NCI-H2196 (cell line): ENCODE measurements around the gene UST.

Source experiments
- DNase-seq: peaks from one replicate; lab custom pipeline; 2025; ENCODE audit not compliant: unreplicated experiment; lab: John Stamatoyannopoulos, UW

The UST gene

GRCh38 chr6:149077208-149077607, 330.4 kb downstream of the UST start:
- no peak for DNase-seq

GRCh38 chr6:149078211-149078782, 331.5 kb downstream of the UST start:
- no peak for DNase-seq

- no peak for DNase-seq
These were observed 332.6 kb downstream of the UST start for GRCh38 chr6:149079456-149079855.

GRCh38 chr6:149079911-149080491, 333.2 kb downstream of the UST start:
- no peak for DNase-seq

- no peak for DNase-seq
These were observed 333.7 kb downstream of the UST start for GRCh38 chr6:149080511-149080910.

- no peak for DNase-seq
These were observed 334.5 kb downstream of the UST start for GRCh38 chr6:149081281-149081680.

GRCh38 chr6:149082320-149082719, 335.5 kb downstream of the UST start:
- peak; percentile 71 for DNase-seq

GRCh38 chr6:149084026-149084425, 337.2 kb downstream of the UST start:
- DNase-seq: no peak

GRCh38 chr6:149084808-149085556, 338.2 kb downstream of the UST start:
- DNase-seq: no peak

- no peak for DNase-seq
These were observed 338.7 kb downstream of the UST start for GRCh38 chr6:149085557-149085938.

GRCh38 chr6:149086363-149086762, 339.5 kb downstream of the UST start:
- DNase-seq: no peak

- DNase-seq: no peak
These were observed 341.1 kb downstream of the UST start for GRCh38 chr6:149087898-149088297.

- no peak for DNase-seq
These were observed 341.5 kb downstream of the UST start for GRCh38 chr6:149088361-149088760.

- DNase-seq: no peak
These were observed 342.7 kb downstream of the UST start for GRCh38 chr6:149089510-149089909.

- DNase-seq: no peak
These were observed 344.1 kb downstream of the UST start for GRCh38 chr6:149090937-149091336.

GRCh38 chr6:149093643-149094042, 346.8 kb downstream of the UST start:
- DNase-seq: no peak

- DNase-seq: no peak
These were observed 347.3 kb downstream of the UST start for GRCh38 chr6:149094156-149094555.

GRCh38 chr6:149094934-149095351, 348.1 kb downstream of the UST start:
- DNase-seq: no peak

GRCh38 chr6:149095842-149096241, 349.0 kb downstream of the UST start:
- DNase-seq: no peak

GRCh38 chr6:149097794-149098193, 351.0 kb downstream of the UST start:
- no peak for DNase-seq

GRCh38 chr6:149098700-149099276, 352.0 kb downstream of the UST start:
- no peak for DNase-seq

GRCh38 chr6:149102324-149102723, 355.5 kb downstream of the UST start:
- no peak for DNase-seq
